HepG2 (cell line): ENCODE data around the gene ZNF33A. TPM values are rescaled to one million over a fixed set of nuclear protein-coding genes. Genes with fewer than 3 reads are reported as not detected.
A peak's percentile ranks its signal among the peaks of the same experiment; 100 is the strongest.

Experiments
- BCL6 ChIP-seq: IDR thresholded peaks from 2 replicates; pipeline ENCODE4 v1.6.1; 2016; ENCODE audit warnings: missing genetic modification reagents, missing compliant biosample characterization
- EED ChIP-seq: sonication (generic); formaldehyde crosslinking; IDR thresholded peaks from 2 replicates; pipeline ENCODE4 v1.5.0; 2020; ENCODE audit warnings: mild to moderate bottlenecking, missing genetic modification reagents
- NR3C1 ChIP-seq: sonication (generic); formaldehyde crosslinking; IDR thresholded peaks from 2 replicates; pipeline ENCODE4 v1.4.0; 2020; ENCODE audit warnings: missing genetic modification reagents
- NRL ChIP-seq: sonication (generic); formaldehyde crosslinking; IDR thresholded peaks from 2 replicates; pipeline ENCODE4 v1.5.0; 2020; ENCODE audit warnings: missing genetic modification reagents, mild to moderate bottlenecking, moderate library complexity, borderline replicate concordance
- PRMT3 ChIP-seq: sonication (generic); formaldehyde crosslinking; IDR thresholded peaks from 2 replicates; pipeline ENCODE4 v1.8.1; 2022; ENCODE audit warnings: low read depth, mild to moderate bottlenecking, moderate library complexity, missing genetic modification reagents, borderline replicate concordance
- SOX5 ChIP-seq: IDR thresholded peaks from 2 replicates; pipeline ENCODE4 v1.6.1; 2016; ENCODE audit warnings: borderline replicate concordance
- TMF1 ChIP-seq: sonication (generic); formaldehyde crosslinking; IDR thresholded peaks from 2 replicates; pipeline ENCODE4 v1.8.1; 2022; ENCODE audit warnings: low read depth, missing genetic modification reagents
- ZNF235 ChIP-seq: sonication (generic); formaldehyde crosslinking; IDR thresholded peaks from 2 replicates; pipeline ENCODE4 v1.8.1; 2023; ENCODE audit warnings: mild to moderate bottlenecking, missing genetic modification reagents, borderline replicate concordance
- ZNF431 ChIP-seq: sonication (generic); formaldehyde crosslinking; IDR thresholded peaks from 2 replicates; pipeline ENCODE4 v1.9.0; 2022; ENCODE audit warnings: missing genetic modification reagents, low read depth, mild to moderate bottlenecking, borderline replicate concordance
- ZNF547 ChIP-seq: sonication (generic); formaldehyde crosslinking; IDR thresholded peaks from 2 replicates; pipeline ENCODE4 v1.5.1; 2020; ENCODE audit warnings: mild to moderate bottlenecking, missing genetic modification reagents
- ZNF564 ChIP-seq: sonication (generic); formaldehyde crosslinking; IDR thresholded peaks from 2 replicates; pipeline ENCODE4 v1.8.1; 2023; ENCODE audit warnings: mild to moderate bottlenecking, missing genetic modification reagents
- ZNF878 ChIP-seq: sonication (generic); formaldehyde crosslinking; IDR thresholded peaks from 2 replicates; pipeline ENCODE4 v1.8.1; 2023; ENCODE audit warnings: mild to moderate bottlenecking, missing genetic modification reagents, moderate library complexity
- polyA plus RNA-seq, 8 experiments: library from polyadenylated mRNA; depleted of rRNA in 3 of 8; stranded (reverse) in 7 of 8; unstranded in 1 of 8; fragments of >200 nt; fragmentation: Illumina TruSeq in 4 of 8; extraction: Trizol in 4 of 8; gene quantifications; 2 replicates each; pipeline versions ENCODE4 v1.2.1 to v1.2.3, GENCODE V29; 2011 to 2016; ENCODE audit warnings: low read depth in 4 of 8, missing spikeins in 1 of 8, mixed read lengths in 1 of 8; ENCODE audit not compliant: insufficient read depth in 1 of 8
- total RNA-seq, 5 experiments: library from RNA; depleted of rRNA; stranded (reverse); fragments of >200 nt; fragmentation: Illumina TruSeq; extraction: Trizol; gene quantifications; 2 replicates each; pipeline ENCODE4 v1.2.3, GENCODE V29; 2016; ENCODE audit warnings: low read depth in 1 of 5
- TF ChIP-seq, protein P1 (sequence below): sonication (generic); formaldehyde crosslinking; IDR thresholded peaks from 2 replicates; pipeline ENCODE4 v1.5.1; 2020; ENCODE audit warnings: mild to moderate bottlenecking, missing genetic modification reagents, borderline replicate concordance
- TF ChIP-seq, protein P2 (sequence below): sonication (generic); formaldehyde crosslinking; IDR thresholded peaks from 2 replicates; pipeline ENCODE4 v1.4.0; 2020; ENCODE audit warnings: missing genetic modification reagents
- TF ChIP-seq, protein P3 (sequence below): sonication (generic); formaldehyde crosslinking; IDR thresholded peaks from 2 replicates; pipeline ENCODE4 v1.8.0; 2022; ENCODE audit warnings: mild to moderate bottlenecking, missing genetic modification reagents, moderate library complexity
- TF ChIP-seq, protein P4 (sequence below): sonication (generic); formaldehyde crosslinking; IDR thresholded peaks from 2 replicates; pipeline ENCODE4 v1.4.0; 2020; ENCODE audit warnings: missing genetic modification reagents, borderline replicate concordance

The ZNF33A gene
- total and polyA plus RNA-seq, 2 of the 13 experiments (the other 11 are each of a cell fraction or from before 2014, with no cell fraction given): 13.1 to 22.5 TPM

DNA sequence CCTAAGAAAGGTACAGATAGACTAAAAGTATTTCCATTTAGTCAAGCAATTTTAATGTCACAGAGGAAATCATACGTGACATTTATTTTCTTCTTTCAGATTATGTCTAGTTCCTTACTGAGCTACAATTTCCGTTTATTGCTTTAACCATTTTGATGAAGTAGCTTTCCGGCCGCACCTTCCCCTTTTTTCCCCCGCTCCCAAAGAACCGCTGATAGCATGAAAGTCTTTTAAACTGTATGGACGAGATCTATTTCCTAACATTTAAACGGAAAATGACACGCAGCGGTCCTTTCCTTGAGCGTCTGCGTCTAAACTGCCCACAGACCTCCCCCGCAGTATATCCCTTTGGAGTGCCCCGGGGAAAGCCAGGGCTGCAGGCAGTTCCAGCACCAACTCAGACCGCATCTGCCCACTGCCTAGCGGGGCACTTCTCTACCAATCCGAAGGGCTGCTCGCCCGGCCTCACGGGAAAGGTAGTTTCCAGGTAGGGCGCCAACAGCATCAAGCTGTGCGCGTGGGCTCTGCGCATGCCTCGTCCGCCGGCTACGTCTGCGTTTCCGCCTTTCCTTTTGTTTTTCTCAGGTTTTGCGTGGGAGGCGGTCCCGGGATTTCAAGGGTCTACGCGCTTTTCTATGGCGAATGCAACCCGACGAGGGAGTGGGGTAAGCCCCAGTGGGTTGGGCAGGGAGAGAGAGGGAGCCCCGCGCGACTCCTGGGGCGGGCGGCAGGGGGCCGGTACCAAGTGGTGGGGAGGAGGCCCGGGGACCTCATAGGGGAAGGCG lies at the start of gene ZNF33A (continued):
- no peak; the same call in 1 of the 2 replicates for TF ChIP-seq EED (CRISPR knock-in tag)
- no peak; the same call in 1 of the 2 replicates for TF ChIP-seq ZNF547
- no peak for TF ChIP-seq NRL
- TF ChIP-seq ZNF431 (CRISPR knock-in tag): no peak
- no peak for TF ChIP-seq TMF1 (CRISPR knock-in tag)
- no peak for TF ChIP-seq NR3C1 (CRISPR knock-in tag)
- TF ChIP-seq, protein P1, sequence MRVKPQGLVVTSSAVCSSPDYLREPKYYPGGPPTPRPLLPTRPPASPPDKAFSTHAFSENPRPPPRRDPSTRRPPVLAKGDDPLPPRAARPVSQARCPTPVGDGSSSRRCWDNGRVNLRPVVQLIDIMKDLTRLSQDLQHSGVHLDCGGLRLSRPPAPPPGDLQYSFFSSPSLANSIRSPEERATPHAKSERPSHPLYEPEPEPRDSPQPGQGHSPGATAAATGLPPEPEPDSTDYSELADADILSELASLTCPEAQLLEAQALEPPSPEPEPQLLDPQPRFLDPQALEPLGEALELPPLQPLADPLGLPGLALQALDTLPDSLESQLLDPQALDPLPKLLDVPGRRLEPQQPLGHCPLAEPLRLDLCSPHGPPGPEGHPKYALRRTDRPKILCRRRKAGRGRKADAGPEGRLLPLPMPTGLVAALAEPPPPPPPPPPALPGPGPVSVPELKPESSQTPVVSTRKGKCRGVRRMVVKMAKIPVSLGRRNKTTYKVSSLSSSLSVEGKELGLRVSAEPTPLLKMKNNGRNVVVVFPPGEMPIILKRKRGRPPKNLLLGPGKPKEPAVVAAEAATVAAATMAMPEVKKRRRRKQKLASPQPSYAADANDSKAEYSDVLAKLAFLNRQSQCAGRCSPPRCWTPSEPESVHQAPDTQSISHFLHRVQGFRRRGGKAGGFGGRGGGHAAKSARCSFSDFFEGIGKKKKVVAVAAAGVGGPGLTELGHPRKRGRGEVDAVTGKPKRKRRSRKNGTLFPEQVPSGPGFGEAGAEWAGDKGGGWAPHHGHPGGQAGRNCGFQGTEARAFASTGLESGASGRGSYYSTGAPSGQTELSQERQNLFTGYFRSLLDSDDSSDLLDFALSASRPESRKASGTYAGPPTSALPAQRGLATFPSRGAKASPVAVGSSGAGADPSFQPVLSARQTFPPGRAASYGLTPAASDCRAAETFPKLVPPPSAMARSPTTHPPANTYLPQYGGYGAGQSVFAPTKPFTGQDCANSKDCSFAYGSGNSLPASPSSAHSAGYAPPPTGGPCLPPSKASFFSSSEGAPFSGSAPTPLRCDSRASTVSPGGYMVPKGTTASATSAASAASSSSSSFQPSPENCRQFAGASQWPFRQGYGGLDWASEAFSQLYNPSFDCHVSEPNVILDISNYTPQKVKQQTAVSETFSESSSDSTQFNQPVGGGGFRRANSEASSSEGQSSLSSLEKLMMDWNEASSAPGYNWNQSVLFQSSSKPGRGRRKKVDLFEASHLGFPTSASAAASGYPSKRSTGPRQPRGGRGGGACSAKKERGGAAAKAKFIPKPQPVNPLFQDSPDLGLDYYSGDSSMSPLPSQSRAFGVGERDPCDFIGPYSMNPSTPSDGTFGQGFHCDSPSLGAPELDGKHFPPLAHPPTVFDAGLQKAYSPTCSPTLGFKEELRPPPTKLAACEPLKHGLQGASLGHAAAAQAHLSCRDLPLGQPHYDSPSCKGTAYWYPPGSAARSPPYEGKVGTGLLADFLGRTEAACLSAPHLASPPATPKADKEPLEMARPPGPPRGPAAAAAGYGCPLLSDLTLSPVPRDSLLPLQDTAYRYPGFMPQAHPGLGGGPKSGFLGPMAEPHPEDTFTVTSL (CRISPR knock-in tag): no peak
- TF ChIP-seq, protein P2, sequence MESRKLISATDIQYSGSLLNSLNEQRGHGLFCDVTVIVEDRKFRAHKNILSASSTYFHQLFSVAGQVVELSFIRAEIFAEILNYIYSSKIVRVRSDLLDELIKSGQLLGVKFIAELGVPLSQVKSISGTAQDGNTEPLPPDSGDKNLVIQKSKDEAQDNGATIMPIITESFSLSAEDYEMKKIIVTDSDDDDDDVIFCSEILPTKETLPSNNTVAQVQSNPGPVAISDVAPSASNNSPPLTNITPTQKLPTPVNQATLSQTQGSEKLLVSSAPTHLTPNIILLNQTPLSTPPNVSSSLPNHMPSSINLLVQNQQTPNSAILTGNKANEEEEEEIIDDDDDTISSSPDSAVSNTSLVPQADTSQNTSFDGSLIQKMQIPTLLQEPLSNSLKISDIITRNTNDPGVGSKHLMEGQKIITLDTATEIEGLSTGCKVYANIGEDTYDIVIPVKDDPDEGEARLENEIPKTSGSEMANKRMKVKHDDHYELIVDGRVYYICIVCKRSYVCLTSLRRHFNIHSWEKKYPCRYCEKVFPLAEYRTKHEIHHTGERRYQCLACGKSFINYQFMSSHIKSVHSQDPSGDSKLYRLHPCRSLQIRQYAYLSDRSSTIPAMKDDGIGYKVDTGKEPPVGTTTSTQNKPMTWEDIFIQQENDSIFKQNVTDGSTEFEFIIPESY (CRISPR knock-in tag): peak; percentile 2; the same call in 1 of the 2 replicates
- TF ChIP-seq, protein P3, sequence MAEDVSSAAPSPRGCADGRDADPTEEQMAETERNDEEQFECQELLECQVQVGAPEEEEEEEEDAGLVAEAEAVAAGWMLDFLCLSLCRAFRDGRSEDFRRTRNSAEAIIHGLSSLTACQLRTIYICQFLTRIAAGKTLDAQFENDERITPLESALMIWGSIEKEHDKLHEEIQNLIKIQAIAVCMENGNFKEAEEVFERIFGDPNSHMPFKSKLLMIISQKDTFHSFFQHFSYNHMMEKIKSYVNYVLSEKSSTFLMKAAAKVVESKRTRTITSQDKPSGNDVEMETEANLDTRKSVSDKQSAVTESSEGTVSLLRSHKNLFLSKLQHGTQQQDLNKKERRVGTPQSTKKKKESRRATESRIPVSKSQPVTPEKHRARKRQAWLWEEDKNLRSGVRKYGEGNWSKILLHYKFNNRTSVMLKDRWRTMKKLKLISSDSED (CRISPR knock-in tag): no peak
- 0 out of 2 replicates have a peak, but pooled peaks have one; percentile 39 for TF ChIP-seq ZNF235 (CRISPR knock-in tag)
- TF ChIP-seq PRMT3 (CRISPR knock-in tag): no peak
- no peak for TF ChIP-seq BCL6 (CRISPR knock-in tag)
- no peak; the same call in 1 of the 2 replicates for TF ChIP-seq SOX5 (CRISPR knock-in tag)
- TF ChIP-seq, protein P4, sequence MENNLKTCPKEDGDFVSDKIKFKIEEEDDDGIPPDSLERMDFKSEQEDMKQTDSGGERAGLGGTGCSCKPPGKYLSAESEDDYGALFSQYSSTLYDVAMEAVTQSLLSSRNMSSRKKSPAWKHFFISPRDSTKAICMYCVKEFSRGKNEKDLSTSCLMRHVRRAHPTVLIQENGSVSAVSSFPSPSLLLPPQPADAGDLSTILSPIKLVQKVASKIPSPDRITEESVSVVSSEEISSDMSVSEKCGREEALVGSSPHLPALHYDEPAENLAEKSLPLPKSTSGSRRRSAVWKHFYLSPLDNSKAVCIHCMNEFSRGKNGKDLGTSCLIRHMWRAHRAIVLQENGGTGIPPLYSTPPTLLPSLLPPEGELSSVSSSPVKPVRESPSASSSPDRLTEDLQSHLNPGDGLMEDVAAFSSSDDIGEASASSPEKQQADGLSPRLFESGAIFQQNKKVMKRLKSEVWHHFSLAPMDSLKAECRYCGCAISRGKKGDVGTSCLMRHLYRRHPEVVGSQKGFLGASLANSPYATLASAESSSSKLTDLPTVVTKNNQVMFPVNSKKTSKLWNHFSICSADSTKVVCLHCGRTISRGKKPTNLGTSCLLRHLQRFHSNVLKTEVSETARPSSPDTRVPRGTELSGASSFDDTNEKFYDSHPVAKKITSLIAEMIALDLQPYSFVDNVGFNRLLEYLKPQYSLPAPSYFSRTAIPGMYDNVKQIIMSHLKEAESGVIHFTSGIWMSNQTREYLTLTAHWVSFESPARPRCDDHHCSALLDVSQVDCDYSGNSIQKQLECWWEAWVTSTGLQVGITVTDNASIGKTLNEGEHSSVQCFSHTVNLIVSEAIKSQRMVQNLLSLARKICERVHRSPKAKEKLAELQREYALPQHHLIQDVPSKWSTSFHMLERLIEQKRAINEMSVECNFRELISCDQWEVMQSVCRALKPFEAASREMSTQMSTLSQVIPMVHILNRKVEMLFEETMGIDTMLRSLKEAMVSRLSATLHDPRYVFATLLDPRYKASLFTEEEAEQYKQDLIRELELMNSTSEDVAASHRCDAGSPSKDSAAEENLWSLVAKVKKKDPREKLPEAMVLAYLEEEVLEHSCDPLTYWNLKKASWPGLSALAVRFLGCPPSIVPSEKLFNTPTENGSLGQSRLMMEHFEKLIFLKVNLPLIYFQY (CRISPR knock-in tag): no peak; the same call in 1 of the 2 replicates
- TF ChIP-seq ZNF878 (CRISPR knock-in tag): no peak
- no peak for TF ChIP-seq ZNF564
